Activated CD4-positive, alpha-beta T cell treated with anti-CD3 and anti-CD28 coated beads, Interleukin-2, amount 50 U/mL, for 1 hour (primary cell): ENCODE results near the gene STEAP3.

Source experiments
- DNase-seq: peaks from one replicate; pipeline ENCODE4 v3.0.0-alpha.2; 2020

STEAP3 gene

DNA sequence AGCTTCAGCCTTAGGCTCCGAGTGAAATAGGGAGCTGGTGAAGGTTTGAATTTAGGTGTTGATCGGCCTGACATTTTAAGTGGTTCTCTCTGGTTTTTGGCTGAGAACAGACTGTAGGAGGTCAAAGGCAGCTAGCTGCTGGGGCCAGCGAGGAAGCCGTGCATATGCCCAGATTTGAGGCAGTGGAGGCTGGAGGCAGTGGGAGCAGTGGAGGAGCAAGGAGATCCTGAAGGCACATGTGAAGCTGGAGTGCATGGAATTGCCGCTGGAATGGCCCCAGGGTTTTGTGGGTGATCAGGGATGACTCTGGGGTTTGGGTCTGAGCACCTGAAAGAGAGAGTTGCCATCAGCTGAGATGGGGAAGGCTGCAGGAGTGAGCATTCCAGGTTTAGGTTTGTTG lies 25.1 kb downstream of the STEAP3 start:
- no peak for DNase-seq

DNA sequence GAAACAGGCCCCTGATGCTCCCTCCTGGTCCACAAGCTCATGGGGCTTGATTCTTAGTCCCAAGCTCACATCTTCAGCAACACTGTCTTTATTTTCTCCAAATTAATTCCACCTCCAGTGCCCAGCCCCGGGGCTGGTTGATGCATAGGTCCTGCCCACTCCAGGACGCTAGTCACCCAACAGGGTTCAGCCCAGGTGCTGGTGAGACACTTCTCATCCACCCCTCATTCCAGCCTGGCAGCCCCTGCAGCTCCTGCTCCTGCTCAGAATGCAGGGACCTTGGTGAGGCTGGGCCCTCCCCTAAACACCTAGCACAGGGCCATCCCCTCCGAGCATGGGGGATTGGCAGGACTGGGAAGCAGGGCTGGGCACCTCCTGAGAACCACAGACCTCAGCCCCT lies 25.7 kb downstream of the STEAP3 start:
- no peak for DNase-seq

GRCh38 chr2:119249855-119250717 lies 26.5 kb downstream of the STEAP3 start:
- no peak for DNase-seq

- no peak for DNase-seq
These were observed 27.2 kb downstream of the STEAP3 start for GRCh38 chr2:119250718-119251290.

DNA sequence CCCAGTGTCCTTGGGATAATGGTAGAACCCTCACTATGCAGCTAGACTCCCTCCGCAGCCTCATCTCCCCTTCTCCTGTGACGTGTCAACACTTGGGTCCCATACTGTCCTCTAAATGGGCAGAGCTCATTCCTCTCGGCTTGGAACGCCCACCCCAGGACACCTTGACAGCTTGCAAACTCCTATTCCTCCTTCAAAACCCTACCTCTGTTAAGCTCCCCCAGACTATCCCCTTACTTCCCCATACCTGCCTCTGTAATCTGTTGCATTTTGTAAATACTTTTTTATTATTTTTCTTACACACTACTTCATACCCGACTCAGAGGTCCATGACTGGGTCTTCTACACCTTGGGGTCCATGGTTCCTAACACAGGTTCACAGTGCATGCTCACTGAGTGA lies 28.0 kb downstream of the STEAP3 start:
- DNase-seq = no peak

- DNase-seq = no peak
These were observed 28.8 kb downstream of the STEAP3 start for GRCh38 chr2:119252186-119253113.

- no peak for DNase-seq
These were observed 29.6 kb downstream of the STEAP3 start for GRCh38 chr2:119253114-119253702.

- DNase-seq = no peak
These were observed 30.3 kb downstream of the STEAP3 start for GRCh38 chr2:119253760-119254600.

GRCh38 chr2:119254601-119255080 lies 31.0 kb downstream of the STEAP3 start:
- no peak for DNase-seq

DNA sequence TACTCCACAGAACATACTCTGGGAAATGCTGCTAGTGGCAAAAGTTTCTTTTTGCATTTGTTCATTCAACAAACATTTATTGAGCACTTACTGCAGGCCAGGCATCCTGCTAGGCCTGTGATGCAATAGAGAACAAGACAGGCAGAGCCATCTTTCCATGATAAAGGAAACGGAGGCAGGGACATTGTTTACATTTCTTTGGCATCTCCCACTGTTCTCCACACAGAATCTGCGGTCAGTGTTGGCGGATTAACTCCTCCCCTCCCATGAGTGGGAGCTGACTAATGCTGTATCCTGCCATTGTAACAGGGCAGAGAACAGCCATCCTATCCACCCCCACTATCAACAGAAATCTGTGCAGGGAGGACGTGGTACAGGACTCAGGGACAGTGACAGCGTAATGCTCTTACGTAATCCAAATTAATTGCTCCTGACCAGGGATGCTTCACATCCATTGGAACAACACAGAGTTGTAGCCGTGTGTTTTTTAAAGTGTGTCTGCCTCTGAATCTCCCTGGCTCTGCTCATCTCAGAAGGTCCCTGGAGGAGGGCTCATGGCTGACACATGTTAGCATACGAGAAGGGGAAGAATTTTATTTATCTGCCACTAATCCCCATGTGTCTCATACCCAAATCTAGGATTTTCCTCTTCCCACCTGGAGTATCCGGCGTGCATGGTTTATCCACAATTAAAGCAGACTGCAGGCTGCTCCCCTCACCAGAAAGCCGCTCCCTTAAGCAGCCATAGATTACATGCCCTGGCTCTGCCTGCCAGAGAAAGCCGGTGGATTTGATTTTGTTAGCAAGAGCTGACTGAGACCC lies 32.3 kb downstream of the STEAP3 start:
- DNase-seq = no peak

GRCh38 chr2:119256582-119256921 lies 32.9 kb downstream of the STEAP3 start:
- no peak for DNase-seq

GRCh38 chr2:119257198-119257597 lies 33.6 kb downstream of the STEAP3 start:
- no peak for DNase-seq

- DNase-seq = no peak
These were observed 35.7 kb downstream of the STEAP3 start for GRCh38 chr2:119259296-119259860.

DNA sequence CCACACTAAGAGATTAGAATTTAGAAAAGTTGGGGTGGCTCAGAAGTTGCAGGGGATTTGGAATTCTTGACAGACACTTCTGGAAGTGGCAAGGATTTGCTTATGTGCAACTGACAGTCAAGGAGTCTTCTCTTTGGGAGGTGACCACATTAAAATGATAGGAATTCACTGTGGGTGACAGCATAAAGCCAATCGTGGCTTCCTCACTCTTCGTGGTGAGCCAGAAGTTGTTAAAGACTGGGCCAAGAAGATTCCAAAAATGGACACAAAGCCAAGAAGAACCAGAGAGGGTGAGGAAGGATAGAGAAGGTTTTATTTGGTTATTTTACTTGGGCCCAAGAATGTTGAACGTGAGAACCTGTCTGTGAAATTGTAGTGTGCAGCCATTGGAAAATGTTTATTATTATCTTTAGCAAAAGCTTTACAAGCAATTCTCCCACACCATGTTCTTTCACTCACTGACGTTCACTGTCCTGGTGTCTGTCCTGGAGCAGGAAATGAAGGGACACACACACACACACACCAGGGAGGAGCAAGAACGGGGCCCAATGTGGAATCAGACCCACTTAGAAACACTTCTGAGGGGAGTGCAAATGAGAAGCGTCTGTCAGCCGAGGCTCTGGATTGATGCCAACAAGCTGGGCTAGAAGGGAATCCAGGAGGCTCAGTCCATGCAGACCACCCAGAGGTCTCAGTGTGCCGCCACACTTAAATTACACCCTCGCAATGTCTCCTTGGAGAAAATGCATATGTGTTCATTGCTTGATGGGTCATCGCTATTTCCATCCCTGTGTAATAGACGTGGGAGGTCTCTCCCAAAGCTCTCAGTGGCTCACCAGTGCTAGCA lies 37.2 kb downstream of the STEAP3 start:
- no peak for DNase-seq

DNA sequence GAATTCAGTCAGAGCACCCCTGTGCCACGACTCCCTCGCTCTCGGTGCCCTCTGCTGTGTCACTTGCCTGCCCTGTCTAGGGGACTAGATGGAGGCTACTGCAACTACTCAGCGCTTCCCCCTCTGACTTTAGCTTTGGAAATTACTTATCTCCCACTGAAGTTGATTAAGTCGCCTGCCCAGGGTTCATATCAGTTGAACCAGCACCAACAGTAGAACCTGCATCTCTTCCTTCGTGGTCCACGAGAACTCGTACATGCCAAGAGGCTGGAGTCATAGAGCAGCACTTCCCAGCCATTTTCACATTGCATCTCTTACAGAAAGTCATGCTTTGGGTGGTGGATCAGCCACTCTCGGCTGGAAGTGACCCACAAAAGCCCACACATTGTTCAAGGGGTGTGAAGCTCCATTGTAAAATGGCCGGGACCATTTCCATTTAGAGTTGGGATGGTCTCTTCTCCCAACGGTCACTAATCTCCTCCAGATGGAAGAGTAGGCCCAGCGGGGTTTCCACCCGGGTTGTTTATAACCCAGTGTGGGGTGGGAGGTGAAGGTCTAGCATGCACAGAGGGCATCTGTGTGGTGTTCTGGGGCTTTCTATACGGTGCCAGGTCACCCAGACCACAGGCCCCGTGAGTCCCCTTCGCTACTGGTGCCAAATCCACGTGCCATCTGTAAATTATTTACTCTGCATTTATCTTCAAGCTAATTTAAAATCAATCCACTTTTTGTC lies 38.0 kb downstream of the STEAP3 start:
- no peak for DNase-seq

GRCh38 chr2:119263025-119263424 lies 39.4 kb downstream of the STEAP3 start:
- no peak for DNase-seq

- no peak for DNase-seq
These were observed 40.0 kb downstream of the STEAP3 start for GRCh38 chr2:119263656-119264055.

GRCh38 chr2:119264781-119265692 lies 41.4 kb downstream of the STEAP3 start:
- DNase-seq = peak; percentile 4
